Left colon (tissue), 2 donors: Measurements from ENCODE around the gene ZBTB7C. TPM values are rescaled to one million over a fixed set of nuclear protein-coding genes. Genes with fewer than 3 reads are reported as not detected.

ENCODE experiments used
- ATAC-seq: fragments of 200-7000 bp; cut with Tn5 transposase; one replicate; pipeline ENCODE4 v1.9.1; 2020; ENCODE audit warnings: mild to moderate bottlenecking, moderate library complexity
- DNase-seq, 2 donors: peaks; one replicate each; pipeline ENCODE4 v3.0.0-alpha.2; 2020
- intact Hi-C, 2 donors: fragments of 100-400 bp; cut with DNase I in 1 of 2; cut with micrococcal nuclease in 1 of 2; formaldehyde crosslinking; loops; one replicate each; pipeline versions ENCODE4 v1.11.2 to v1.14.0; 2022; cut with DNase I, micrococcal nuclease
- total RNA-seq, 2 donors: library from RNA; stranded (reverse); fragmentation: NEBNext Ultra II Directional; extraction: Animal tissue kit (Norgen Biotek cat#: 25700); gene quantifications; one replicate each; pipeline ENCODE4 v1.2.1, GENCODE V29; 2021
- donor health status: DM: no; HTN: no; CAD: no.
- donor health status: DM: yes; HTN: yes; CAD: no.

The ZBTB7C gene
- total RNA-seq, 2 donors from 2014 or later: 52.1 to 53.4 TPM

- no peak for ATAC-seq
- intact Hi-C loops: no loop called here
- no peak for DNase-seq
Observed at GRCh38 chr18:48127606-48128005, 281.6 kb downstream of the ZBTB7C start.

- intact Hi-C loops: no loop called here
- ATAC-seq (no peak), DNase-seq (no peak)
Observed at GRCh38 chr18:48126240-48126639, 282.9 kb downstream of the ZBTB7C start.

GRCh38 chr18:48125724-48126123 is 283.5 kb downstream of the ZBTB7C start:
- no peak for ATAC-seq
- intact Hi-C loops: no loop called here
- DNase-seq: no peak

GRCh38 chr18:48124857-48125626 is 284.1 kb downstream of the ZBTB7C start:
- intact Hi-C loops: no loop called here
- ATAC-seq (peak; percentile 48), DNase-seq (no peak)

- DNase-seq (no peak), ATAC-seq (no peak)
- intact Hi-C loops: no loop called here
Observed at GRCh38 chr18:48123941-48124340, 285.2 kb downstream of the ZBTB7C start.

GRCh38 chr18:48123324-48123723 is 285.9 kb downstream of the ZBTB7C start:
- DNase-seq (no peak), ATAC-seq (peak; percentile 72)
- intact Hi-C loops: no loop called here

GRCh38 chr18:48122816-48123215 is 286.4 kb downstream of the ZBTB7C start:
- intact Hi-C loops: no loop called here
- no peak for DNase-seq
- no peak for ATAC-seq

- no peak for DNase-seq
- peak; percentile 29 for ATAC-seq
- intact Hi-C loops: no loop called here
Observed at GRCh38 chr18:48122376-48122775, 286.8 kb downstream of the ZBTB7C start.

- DNase-seq (no peak), ATAC-seq (no peak)
- intact Hi-C loops: no loop called here
Observed at GRCh38 chr18:48121752-48122151, 287.4 kb downstream of the ZBTB7C start.

- DNase-seq: no peak
- ATAC-seq: no peak
- intact Hi-C loops: no loop called here
Observed at GRCh38 chr18:48119204-48119603, 290.0 kb downstream of the ZBTB7C start.

- intact Hi-C loops: no loop called here
- ATAC-seq (no peak), DNase-seq (no peak)
Observed at GRCh38 chr18:48116873-48117630, 292.1 kb downstream of the ZBTB7C start.

GRCh38 chr18:48116017-48116416 is 293.2 kb downstream of the ZBTB7C start:
- no peak for ATAC-seq
- intact Hi-C loops: no loop called here

GRCh38 chr18:48113691-48114090 is 295.5 kb downstream of the ZBTB7C start:
- intact Hi-C loops: no loop called here
- no peak for DNase-seq
- ATAC-seq: no peak

More at GRCh38 chr18:48116017-48116416, 293.2 kb downstream of the ZBTB7C start:
- no peak for DNase-seq

GRCh38 chr18:48111587-48111986 is 297.6 kb downstream of the ZBTB7C start:
- DNase-seq: no peak
- no peak for ATAC-seq
- intact Hi-C loops: no loop called here

- intact Hi-C loops: no loop called here
- ATAC-seq (no peak), DNase-seq (no peak)
Observed at GRCh38 chr18:48110797-48111196, 298.4 kb downstream of the ZBTB7C start.

GRCh38 chr18:48109961-48110493 is 299.2 kb downstream of the ZBTB7C start:
- intact Hi-C loops: no loop called here
- ATAC-seq: peak; percentile 63
- DNase-seq: peak in 1 of 2 donors; percentile 56

GRCh38 chr18:48108136-48108535 is 301.0 kb downstream of the ZBTB7C start:
- DNase-seq (no peak), ATAC-seq (no peak)
- intact Hi-C loops: no loop called here

GRCh38 chr18:48106976-48107781 is 302.0 kb downstream of the ZBTB7C start:
- ATAC-seq (peak; percentile 77), DNase-seq (peak; percentile 49 to 73)
- intact Hi-C loops: no loop called here

- no peak for DNase-seq
- intact Hi-C loops: no loop called here
- no peak for ATAC-seq
Observed at GRCh38 chr18:48106498-48106897, 302.7 kb downstream of the ZBTB7C start.
